GM12878 (cell line): ENCODE data around the gene CACNA1D. TPM values are rescaled to one million over a fixed set of nuclear protein-coding genes. Genes with fewer than 3 reads are reported as not detected.

Experiments
- ATAC-seq: fragments of 200-7000 bp; cut with Tn5 transposase; 3 replicates; pipeline ENCODE4 v1.9.1; 2020; ENCODE audit warnings: mild to moderate bottlenecking, moderate library complexity
- BruUV-seq: library from RNA; stranded (reverse); fragments of 400-500 nt; replicated peaks from 2 replicates; lab custom pipeline; 2021; lab: Mats Ljungman, UMichigan
- CTCF ChIA-PET: fragments of 300-600 bp; sonication (Branson Sonifier 250); formaldehyde crosslinking; extraction: SDS; loops from one replicate; lab custom pipeline; 2021; ENCODE audit warnings: inconsistent platforms; lab: Yijun Ruan, JAX
- POLR2A ChIA-PET: fragments of 350-600 bp; formaldehyde crosslinking; extraction: SDS; loops from one replicate; lab custom pipeline; 2021; ENCODE audit warnings: inconsistent platforms; lab: Charles Lee
- RAD21 ChIA-PET: fragments of 300-600 bp; sonication (Branson Sonifier 250); formaldehyde crosslinking; loops from one replicate; lab custom pipeline; 2023; ENCODE audit warnings: antibody characterized with exemption; ENCODE audit not compliant: unreplicated experiment; lab: Charles Lee
- SMC1A ChIA-PET: fragments of 300-600 bp; sonication (Branson Sonifier 250); formaldehyde crosslinking; loops from one replicate; lab custom pipeline; 2023; ENCODE audit not compliant: unreplicated experiment, uncharacterized antibody; lab: Charles Lee
- DNase-seq: peaks from one replicate; pipeline ENCODE4 v3.0.0-alpha.2; 2011; ENCODE audit warnings: low read depth, low spot score
- FAIRE-seq: peaks from 3 replicates; lab custom pipeline; 2011; peaks lifted over from hg19 to GRCh38; lab: Jason Lieb, UNC
- H2AFZ ChIP-seq: 2 replicates; pipeline ENCODE4 v1.6.0; 2011; ENCODE audit warnings: low read depth, low read length, control low read depth; ENCODE audit not compliant: control insufficient read depth
- H3K27ac ChIP-seq: 2 replicates; pipeline ENCODE4 v1.5.1; 2011; ENCODE audit warnings: control low read depth; ENCODE audit not compliant: control insufficient read depth, insufficient read depth
- H3K27me3 ChIP-seq, 2 experiments: replicated peaks in 1 of 2; 2 replicates each; pipeline versions ENCODE4 v1.6.0 to v1.6.1; 2011; ENCODE audit warnings: low read length in 1 of 2; ENCODE audit not compliant: control insufficient read depth in 2 of 2, insufficient read depth in 2 of 2
- H3K36me3 ChIP-seq, 2 experiments: 2 replicates each; pipeline ENCODE4 v1.5.1; 2011; ENCODE audit warnings: low read length in 1 of 2; ENCODE audit not compliant: control insufficient read depth in 2 of 2, insufficient read depth in 2 of 2
- H3K4me1 ChIP-seq: 2 replicates; pipeline ENCODE4 v1.6.1; 2011; ENCODE audit warnings: mild to moderate bottlenecking, low read length, moderate library complexity, mixed read lengths; ENCODE audit not compliant: control insufficient read depth, insufficient read depth
- H3K4me2 ChIP-seq: 2 replicates; pipeline ENCODE4 v1.6.0; 2011; ENCODE audit warnings: control low read depth; ENCODE audit not compliant: control insufficient read depth, insufficient read depth
- H3K4me3 ChIP-seq: fragments of 200-600 bp; sonication (generic); 2 replicates; pipeline ENCODE4 v1.5.1; 2016
- H3K79me2 ChIP-seq: 2 replicates; pipeline ENCODE4 v1.6.0; 2011; ENCODE audit warnings: low read length; ENCODE audit not compliant: control insufficient read depth, insufficient read depth
- H3K9ac ChIP-seq: 2 replicates; pipeline ENCODE4 v1.8.0; 2011; ENCODE audit warnings: low read length, control low read depth, mixed read lengths; ENCODE audit not compliant: control insufficient read depth, insufficient read depth
- H3K9me3 ChIP-seq: replicated peaks from 3 replicates; pipeline ENCODE4 v1.5.1; 2011; ENCODE audit warnings: mild to moderate bottlenecking, low read length; ENCODE audit not compliant: control insufficient read depth, insufficient read depth
- H4K20me1 ChIP-seq: 2 replicates; pipeline ENCODE4 v1.6.0; 2011; ENCODE audit not compliant: control insufficient read depth, insufficient read depth
- BHLHE40 ChIP-seq, 2 experiments: fragments of 450-650 bp in 1 of 2; IDR thresholded peaks; 2 replicates each; pipeline ENCODE4 v1.6.1; 2011 to 2017; ENCODE audit warnings: low read depth in 2 of 2, borderline replicate concordance in 1 of 2, improper control_type of control experiment in 1 of 2, low read length in 1 of 2, mild to moderate bottlenecking in 1 of 2
- BRCA1 ChIP-seq: IDR thresholded peaks from 2 replicates; pipeline ENCODE4 v1.6.1; 2011; ENCODE audit warnings: low read depth, low read length, improper control_type of control experiment
- CBX5 ChIP-seq: sonication (generic); IDR thresholded peaks from 2 replicates; pipeline ENCODE4 v1.6.1; 2016; ENCODE audit warnings: low read depth, moderate library complexity, mild to moderate bottlenecking, inconsistent platforms
- CEBPZ ChIP-seq: fragments of 150-350 bp; IDR thresholded peaks from 2 replicates; pipeline ENCODE4 v1.6.1; 2016; ENCODE audit warnings: low read depth, low read length
- CHD1 ChIP-seq: IDR thresholded peaks from 2 replicates; pipeline ENCODE4 v1.6.1; 2012; ENCODE audit warnings: low read depth, low read length, improper control_type of control experiment
- ETV6 ChIP-seq, 2 experiments: fragments of 450-650 bp in 1 of 2; IDR thresholded peaks in 1 of 2; conservative IDR thresholded peaks in 1 of 2; 2 replicates each; pipeline ENCODE4 v1.6.1; 2014; ENCODE audit warnings: antibody characterized with exemption in 1 of 2, borderline replicate concordance in 1 of 2, low read depth in 1 of 2, mild to moderate bottlenecking in 1 of 2, moderate library complexity in 1 of 2
- HDAC2 ChIP-seq: fragments of 200-600 bp; sonication (generic); IDR thresholded peaks from 2 replicates; pipeline ENCODE4 v1.6.1; 2017
- HDAC6 ChIP-seq: fragments of 200-600 bp; sonication (generic); IDR thresholded peaks from one replicate; pipeline ENCODE4 v1.8.0; 2017; ENCODE audit warnings: antibody characterized with exemption; ENCODE audit not compliant: unreplicated experiment
- HSF1 ChIP-seq: fragments of 150-350 bp; IDR thresholded peaks from 2 replicates; pipeline ENCODE4 v1.6.1; 2014; ENCODE audit warnings: mild to moderate bottlenecking, low read depth, low read length
- IKZF1 ChIP-seq: fragments of 450-650 bp; conservative IDR thresholded peaks from 2 replicates; pipeline ENCODE4 v1.6.1; 2017; ENCODE audit warnings: antibody characterized with exemption, mild to moderate bottlenecking
- MEF2B ChIP-seq: fragments of 450-650 bp; IDR thresholded peaks from 2 replicates; pipeline ENCODE4 v1.6.1; 2018; ENCODE audit warnings: mild to moderate bottlenecking, moderate library complexity; ENCODE audit not compliant: partially characterized antibody, poor library complexity, severe bottlenecking
- NBN ChIP-seq: fragments of 450-650 bp; IDR thresholded peaks from 2 replicates; pipeline ENCODE4 v1.6.1; 2016
- NFYA ChIP-seq: IDR thresholded peaks from 2 replicates; pipeline ENCODE4 v1.6.1; 2011; ENCODE audit warnings: low read depth, mild to moderate bottlenecking, low read length, improper control_type of control experiment, borderline replicate concordance
- NFYB ChIP-seq: IDR thresholded peaks from 2 replicates; pipeline ENCODE4 v1.6.1; 2011; ENCODE audit warnings: low read depth, mild to moderate bottlenecking, low read length, improper control_type of control experiment, moderate library complexity; ENCODE audit not compliant: insufficient read depth
- NRF1 ChIP-seq: conservative IDR thresholded peaks from 2 replicates; pipeline ENCODE4 v1.6.1; 2011; ENCODE audit warnings: mild to moderate bottlenecking, low read depth, low read length, improper control_type of control experiment
- POLR2A ChIP-seq: IDR thresholded peaks from 2 replicates; pipeline ENCODE4 v1.6.1; 2011; ENCODE audit warnings: low read depth, mild to moderate bottlenecking, low read length
- SMAD5 ChIP-seq: IDR thresholded peaks from 2 replicates; pipeline ENCODE4 v1.6.1; 2016; ENCODE audit warnings: antibody characterized with exemption, low read depth
- TAF1 ChIP-seq: IDR thresholded peaks from 2 replicates; pipeline ENCODE4 v1.6.1; 2011; ENCODE audit warnings: mild to moderate bottlenecking, low read depth, low read length, borderline replicate concordance
- TARDBP ChIP-seq: IDR thresholded peaks from 2 replicates; pipeline ENCODE4 v1.6.1; 2016; ENCODE audit warnings: borderline replicate concordance
- ZBED1 ChIP-seq: IDR thresholded peaks from 2 replicates; pipeline ENCODE4 v1.6.1; 2016; ENCODE audit warnings: borderline replicate concordance
- ZNF207 ChIP-seq: fragments of 450-650 bp; IDR thresholded peaks from 2 replicates; pipeline ENCODE4 v1.6.1; 2014; ENCODE audit warnings: antibody characterized with exemption, mild to moderate bottlenecking, borderline replicate concordance
- ZSCAN29 ChIP-seq: fragments of 450-650 bp; IDR thresholded peaks from 2 replicates; pipeline ENCODE4 v1.6.1; 2017; ENCODE audit warnings: mild to moderate bottlenecking, moderate library complexity
- WGBS: methylation state at CpG from one replicate; pipeline ENCODE4 v1.1.6; 2016; ENCODE audit warnings: low lambda C conversion rate; ENCODE audit not compliant: insufficient replicate concordance, insufficient coverage; ENCODE audit errors: missing lambda C conversion rate; 5-methylcytosine and 5-hydroxymethylcytosine counted together
- in situ Hi-C: fragments of 300-500 bp; cut with MboI; formaldehyde crosslinking; loops from 9 replicates; pipeline ENCODE4 v1.14.3; 2018; ENCODE audit warnings: mixed read lengths
- intact Hi-C: fragments of 100-400 bp; cut with micrococcal nuclease; formaldehyde crosslinking; loops from one replicate; pipeline ENCODE4 v1.14.2; 2022; ENCODE audit not compliant: unreplicated experiment
- polyA plus RNA-seq, 11 experiments: library from polyadenylated mRNA; depleted of rRNA in 4 of 11; unstranded in 6 of 11; stranded (reverse) in 5 of 11; fragments of >200 nt; fragmentation: Nextera tagmentation in 4 of 11; fragmentation: Illumina TruSeq in 1 of 11; extraction: Ambion mirVana in 4 of 11; extraction: Trizol in 1 of 11; gene quantifications; 1 replicate in 1 of 11; 2 replicates in 10 of 11; pipeline versions ENCODE4 v1.2.1 to v1.2.3, GENCODE V29; 2011 to 2016; ENCODE audit warnings: inconsistent platforms in 2 of 11, missing spikeins in 2 of 11, low read depth in 1 of 11
- total RNA-seq, 4 experiments: library from RNA; depleted of rRNA in 3 of 4; stranded (reverse); fragments of >200 nt in 3 of 4; fragmentation: Illumina TruSeq in 1 of 4; extraction: Trizol in 1 of 4; gene quantifications; 2 replicates each; pipeline versions ENCODE4 v1.2.1 to v1.2.3, GENCODE V29; 2013 to 2021

CACNA1D gene
- total and polyA plus RNA-seq, 10 of the 15 experiments (the other 5 are each of a cell fraction or from before 2014, with no cell fraction given), result 0.21 to 24.4 (median 1.6) TPM

- ATAC-seq (no peak), FAIRE-seq (no peak)
- RAD21 ChIA-PET, result no interaction called here
These were observed 10.6 kb upstream of the CACNA1D start for GRCh38 chr3:53483821-53484220.

GRCh38 chr3:53484984-53485383, 9.4 kb upstream of the CACNA1D start:
- BruUV-seq, result no TSS peak
- H3K27me3 ChIP-seq, result no peaks in the 10 kb centered on the region; a peak in 1 of 4 replicates
- ChIA-PET SMC1A (no interaction called here), RAD21 (no interaction called here), POLR2A (no interaction called here), CTCF (interaction anchor here (1.0 to 1.5 kb wide), 2 partner anchors 11 to 109 kb away, joined by 3 read pairs; no protein-coding TSS in a partner anchor)
- no peak for TF ChIP-seq ZBED1
- no peak for TF ChIP-seq NFYB
- no peak for TF ChIP-seq SMAD5
- no peak for TF ChIP-seq NRF1
- TF ChIP-seq CEBPZ, result no peak
- no peak for TF ChIP-seq HDAC6
- TF ChIP-seq TARDBP, result no peak
- TF ChIP-seq CBX5, result no peak
- no peak for TF ChIP-seq HSF1
- WGBS, result 0% methylated on average over 1 of the region's 1 CpG
- no peaks in the 10 kb centered on the region for H3K79me2 ChIP-seq
- in situ Hi-C loops (no loop called here), intact Hi-C loops (no loop called here)
- no peak overlapping the region for H3K9ac ChIP-seq
- no peak overlapping the region for H3K4me3 ChIP-seq
- H3K4me1 ChIP-seq, result no peaks in the 10 kb centered on the region
- no peaks in the 10 kb centered on the region for H4K20me1 ChIP-seq
- no peak overlapping the region for H3K27ac ChIP-seq
- DNase-seq (no peak), FAIRE-seq (no peak), ATAC-seq (no peak)
- H3K4me2 ChIP-seq, result no peak overlapping the region
- H2AFZ ChIP-seq, result no peak overlapping the region
- no peaks in the 10 kb centered on the region for H3K36me3 ChIP-seq
- H3K9me3 ChIP-seq, result no peaks in the 10 kb centered on the region

More at GRCh38 chr3:53483821-53484220, 10.6 kb upstream of the CACNA1D start:
- H2AFZ ChIP-seq, result no peak overlapping the region
- ChIA-PET CTCF (interaction anchor here (1.5 kb wide), 1 partner anchor 108 kb away, joined by 3 read pairs; no protein-coding TSS in a partner anchor), POLR2A (no interaction called here), SMC1A (interaction anchor here (0.6 kb wide), 1 partner anchor 437 kb away, joined by 4 read pairs; no protein-coding TSS in a partner anchor)
- no peaks in the 10 kb centered on the region for H3K4me1 ChIP-seq
- no peaks in the 10 kb centered on the region; a peak in 1 of 4 replicates for H3K27me3 ChIP-seq
- no TSS peak for BruUV-seq
- in situ Hi-C loops (no loop called here), intact Hi-C loops (no loop called here)
- no peaks in the 10 kb centered on the region for H3K36me3 ChIP-seq
- no peak overlapping the region for H3K4me3 ChIP-seq
- H3K4me2 ChIP-seq, result no peak overlapping the region
- H3K79me2 ChIP-seq, result no peaks in the 10 kb centered on the region
- H3K9me3 ChIP-seq, result no peaks in the 10 kb centered on the region
- no peak for DNase-seq
- H4K20me1 ChIP-seq, result no peaks in the 10 kb centered on the region
- H3K27ac ChIP-seq, result no peak overlapping the region
- TF ChIP-seq ETV6 (conservative IDR thresholded peaks at IDR 0.05 in 1 of 2, IDR thresholded peaks at IDR 0.05 in 1 of 2; ENCODE audit: borderline replicate concordance in 1 of 2, low read depth in 1 of 2) (no peak), BHLHE40 (IDR thresholded peaks at IDR 0.05; ENCODE audit: borderline replicate concordance in 1 of 2, low read depth in 2 of 2, low read length in 1 of 2) (no peak), POLR2A (no peak), IKZF1 (no peak), NFYA (no peak), CHD1 (no peak), ZNF207 (no peak), ZSCAN29 (no peak), MEF2B (no peak), TAF1 (no peak), BRCA1 (no peak), NBN (no peak), HDAC2 (no peak)
- 23% methylated on average over 2 of the region's 2 CpGs for WGBS
- no peak overlapping the region for H3K9ac ChIP-seq
